Astrocyte (in vitro differentiated cells and primary cell): ENCODE data around the gene ANKS1A. TPM values are rescaled to one million over a fixed set of nuclear protein-coding genes. Genes with fewer than 3 reads are reported as not detected.
A peak's percentile ranks its signal among the peaks of the same experiment; 100 is the strongest.

Experiments used
- DNase-seq: peaks from one replicate; pipeline ENCODE4 v3.0.0-alpha.2; 2010; ENCODE audit warnings: low read depth
- FAIRE-seq: peaks from 2 replicates; lab custom pipeline; 2011; peaks lifted over from hg19 to GRCh38; lab: Jason Lieb, UNC
- H2AFZ ChIP-seq: 2 replicates; pipeline ENCODE4 v1.6.0; 2012; ENCODE audit warnings: low read depth, low read length, inconsistent platforms
- H3K27ac ChIP-seq: 2 replicates; pipeline ENCODE4 v1.5.1; 2011; ENCODE audit warnings: low read depth, low read length, inconsistent platforms
- H3K27me3 ChIP-seq: 2 replicates; pipeline ENCODE4 v1.6.0; 2011; ENCODE audit warnings: low read length, inconsistent platforms; ENCODE audit not compliant: insufficient read depth
- H3K36me3 ChIP-seq: 2 replicates; pipeline ENCODE4 v1.5.1; 2011; ENCODE audit warnings: low read length, inconsistent platforms; ENCODE audit not compliant: insufficient read depth
- H3K4me1 ChIP-seq: 2 replicates; pipeline ENCODE4 v1.5.1; 2011; ENCODE audit warnings: low read length, inconsistent platforms; ENCODE audit not compliant: insufficient read depth
- H3K4me2 ChIP-seq: 2 replicates; pipeline ENCODE4 v1.6.0; 2012; ENCODE audit warnings: low read length, inconsistent platforms
- H3K4me3 ChIP-seq: 2 replicates; pipeline ENCODE4 v1.5.1; 2011; ENCODE audit warnings: low read depth, mild to moderate bottlenecking, low read length, inconsistent platforms; ENCODE audit not compliant: insufficient read depth
- H3K79me2 ChIP-seq: 2 replicates; pipeline ENCODE4 v1.6.0; 2012; ENCODE audit warnings: mild to moderate bottlenecking, low read length, inconsistent platforms; ENCODE audit not compliant: insufficient read depth
- H3K9ac ChIP-seq: 2 replicates; pipeline ENCODE4 v1.6.0; 2012; ENCODE audit warnings: mild to moderate bottlenecking, low read length, inconsistent platforms
- H3K9me3 ChIP-seq: 2 replicates; pipeline ENCODE4 v1.5.1; 2012; ENCODE audit warnings: low read depth, mild to moderate bottlenecking, low read length, inconsistent platforms; ENCODE audit not compliant: insufficient read depth
- H4K20me1 ChIP-seq: 2 replicates; pipeline ENCODE4 v1.6.0; 2012; ENCODE audit warnings: low read length, inconsistent platforms; ENCODE audit not compliant: insufficient read depth
- H3K27ac Mint-ChIP-seq: one replicate; pipeline ENCODE4 v1.8.0; 2021; ENCODE audit warnings: mild to moderate bottlenecking, mixed read lengths; ENCODE audit not compliant: unreplicated experiment
- H3K27me3 Mint-ChIP-seq: one replicate; pipeline ENCODE4 v1.8.0; 2021; ENCODE audit warnings: low read depth, mixed read lengths; ENCODE audit not compliant: unreplicated experiment
- H3K36me3 Mint-ChIP-seq: one replicate; pipeline ENCODE4 v1.8.0; 2021; ENCODE audit warnings: low read depth, mixed read lengths; ENCODE audit not compliant: unreplicated experiment
- H3K4me1 Mint-ChIP-seq: one replicate; pipeline ENCODE4 v1.8.0; 2021; ENCODE audit warnings: low read depth, mixed read lengths; ENCODE audit not compliant: unreplicated experiment
- H3K4me3 Mint-ChIP-seq: one replicate; pipeline ENCODE4 v1.8.0; 2021; ENCODE audit warnings: mild to moderate bottlenecking, moderate library complexity, mixed read lengths; ENCODE audit not compliant: unreplicated experiment
- H3K9me3 Mint-ChIP-seq: one replicate; pipeline ENCODE4 v1.8.0; 2021; ENCODE audit warnings: mild to moderate bottlenecking, mixed read lengths; ENCODE audit not compliant: unreplicated experiment
- EZH2 ChIP-seq: IDR thresholded peaks from 2 replicates; pipeline ENCODE4 v1.6.1; 2012; ENCODE audit warnings: mild to moderate bottlenecking, low read length, inconsistent platforms; ENCODE audit not compliant: insufficient read depth
- total RNA-seq: library from RNA; stranded (reverse); gene quantifications from 2 replicates; pipeline ENCODE4 v1.2.1, GENCODE V29; 2021
- TF ChIP-seq, protein P1 (sequence below): IDR thresholded peaks from 2 replicates; pipeline ENCODE4 v1.5.1; 2011; ENCODE audit warnings: low read depth, mild to moderate bottlenecking, inconsistent platforms, low read length, moderate library complexity; ENCODE audit not compliant: insufficient read depth

ANKS1A gene
- total RNA-seq, 1 donor from 2014 or later: 18.0 TPM

DNA sequence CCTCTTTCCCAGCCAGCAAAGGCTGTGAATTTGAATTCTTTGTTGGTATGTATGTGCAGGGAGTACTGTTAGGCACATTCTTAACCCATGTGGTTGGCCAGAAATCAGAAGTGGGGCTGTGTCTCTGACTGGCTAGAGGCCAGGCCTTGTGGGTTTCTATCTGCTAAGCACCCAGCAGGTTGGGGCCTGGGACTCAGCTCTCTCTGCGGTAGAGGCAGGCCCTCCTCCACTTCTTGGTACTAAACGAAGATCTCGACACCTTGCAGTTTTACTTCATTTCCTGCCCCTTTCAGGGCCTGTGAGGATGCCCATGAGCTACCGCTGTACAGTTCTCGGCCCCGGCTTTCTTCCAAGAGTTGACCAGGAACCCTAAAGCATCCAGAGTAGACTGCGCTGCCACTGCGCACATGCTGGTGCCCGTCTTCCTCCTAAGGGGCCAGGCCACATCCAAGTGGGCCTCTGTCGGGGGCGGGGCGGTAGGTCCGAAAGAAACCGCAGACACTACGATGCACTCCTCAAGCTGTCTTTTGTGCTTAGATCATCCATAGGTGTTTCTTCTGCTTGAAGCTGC lies 201.0 kb downstream of the ANKS1A start:
- H3K27ac ChIP-seq: no peak overlapping the region
- peak overlapping the region; percentile 41 for H3K27ac Mint-ChIP-seq
- no peak overlapping the region for H3K4me3 Mint-ChIP-seq
- no peaks in the 10 kb centered on the region for H3K9me3 Mint-ChIP-seq
- H2AFZ ChIP-seq: no peak overlapping the region
- H3K9ac ChIP-seq: no peak overlapping the region
- H3K9me3 ChIP-seq: no peaks in the 10 kb centered on the region
- no peak for FAIRE-seq
- peaks cover 20% of the 10 kb centered on the region for H3K36me3 Mint-ChIP-seq
- H3K27me3 ChIP-seq: no peaks in the 10 kb centered on the region
- no peaks in the 10 kb centered on the region for H3K27me3 Mint-ChIP-seq
- no peak overlapping the region for H3K4me3 ChIP-seq
- no peak for TF ChIP-seq EZH2
- TF ChIP-seq, protein P1, sequence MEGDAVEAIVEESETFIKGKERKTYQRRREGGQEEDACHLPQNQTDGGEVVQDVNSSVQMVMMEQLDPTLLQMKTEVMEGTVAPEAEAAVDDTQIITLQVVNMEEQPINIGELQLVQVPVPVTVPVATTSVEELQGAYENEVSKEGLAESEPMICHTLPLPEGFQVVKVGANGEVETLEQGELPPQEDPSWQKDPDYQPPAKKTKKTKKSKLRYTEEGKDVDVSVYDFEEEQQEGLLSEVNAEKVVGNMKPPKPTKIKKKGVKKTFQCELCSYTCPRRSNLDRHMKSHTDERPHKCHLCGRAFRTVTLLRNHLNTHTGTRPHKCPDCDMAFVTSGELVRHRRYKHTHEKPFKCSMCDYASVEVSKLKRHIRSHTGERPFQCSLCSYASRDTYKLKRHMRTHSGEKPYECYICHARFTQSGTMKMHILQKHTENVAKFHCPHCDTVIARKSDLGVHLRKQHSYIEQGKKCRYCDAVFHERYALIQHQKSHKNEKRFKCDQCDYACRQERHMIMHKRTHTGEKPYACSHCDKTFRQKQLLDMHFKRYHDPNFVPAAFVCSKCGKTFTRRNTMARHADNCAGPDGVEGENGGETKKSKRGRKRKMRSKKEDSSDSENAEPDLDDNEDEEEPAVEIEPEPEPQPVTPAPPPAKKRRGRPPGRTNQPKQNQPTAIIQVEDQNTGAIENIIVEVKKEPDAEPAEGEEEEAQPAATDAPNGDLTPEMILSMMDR: no peak
- no peaks in the 10 kb centered on the region for H3K79me2 ChIP-seq
- peaks cover 42% of the 10 kb centered on the region for H3K4me1 Mint-ChIP-seq
- peak; percentile 92 for DNase-seq
- peaks cover 31% of the 10 kb centered on the region for H3K4me1 ChIP-seq
- no peaks in the 10 kb centered on the region for H3K36me3 ChIP-seq
- H3K4me2 ChIP-seq: peak overlapping the region; percentile 37
- H4K20me1 ChIP-seq: no peaks in the 10 kb centered on the region

DNA sequence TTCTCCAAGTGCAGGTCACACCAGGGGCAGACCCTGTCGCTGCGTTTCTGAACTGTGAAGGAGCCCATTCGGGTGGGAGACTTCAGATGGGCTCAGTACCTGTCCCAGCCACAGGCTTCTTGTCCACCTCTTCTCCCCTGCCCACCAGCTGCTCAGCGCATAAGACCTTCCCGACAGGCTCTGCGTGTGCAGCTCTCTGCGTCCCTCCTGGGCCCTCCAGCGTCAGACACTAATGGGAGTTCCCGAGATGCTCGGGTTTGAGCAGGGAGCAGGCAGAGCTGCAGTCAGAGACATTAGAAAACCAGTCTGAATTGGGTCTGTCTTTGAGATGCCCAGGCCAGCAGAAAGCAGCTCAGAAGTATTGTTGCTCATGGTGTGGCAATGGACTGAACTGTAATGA lies 201.7 kb downstream of the ANKS1A start:
- H2AFZ ChIP-seq: no peak overlapping the region
- peaks cover 44% of the 10 kb centered on the region for H3K4me1 Mint-ChIP-seq

More for the DNA sequence above, 201.7 kb downstream of the ANKS1A start:
- Histone ChIP-seq H3K27me3 (no peaks in the 10 kb centered on the region), H4K20me1 (no peaks in the 10 kb centered on the region), H3K4me2 (no peak overlapping the region), H3K79me2 (no peaks in the 10 kb centered on the region), H3K27ac (no peak overlapping the region), H3K4me1 (peaks cover 32% of the 10 kb centered on the region), H3K36me3 (no peaks in the 10 kb centered on the region), H3K9me3 (no peaks in the 10 kb centered on the region), H3K4me3 (no peak overlapping the region), H3K9ac (no peak overlapping the region)
- Mint-ChIP-seq H3K4me3 (peak overlapping the region; percentile 20), H3K9me3 (no peaks in the 10 kb centered on the region), H3K27ac (no peak overlapping the region), H3K27me3 (no peaks in the 10 kb centered on the region), H3K36me3 (peaks cover 16% of the 10 kb centered on the region)
- TF ChIP-seq, protein P1: no peak
- TF ChIP-seq EZH2: no peak
- DNase-seq (no peak), FAIRE-seq (no peak)
